Camera-type eye (tissue), 1 donor: Measurements from ENCODE around the gene ZNF597. TPM values are rescaled to one million over a fixed set of nuclear protein-coding genes. Genes with fewer than 3 reads are reported as not detected.

Experiments used
- total RNA-seq: library from RNA; depleted of rRNA; stranded (reverse); fragments of >200 nt; gene quantifications from one replicate; pipeline ENCODE4 v1.2.3, GENCODE V29; 2014

ZNF597 gene
- total RNA-seq: 4.3 TPM

GRCh38 chr16:3443108-3444031 is at the start of gene ZNF597, which contains the start of gene NAA60:
TSS of gene ZNF597 (minus strand) at chr16:3443504. CDS start at chr16:3443153, 351 bp downstream.
TSS of gene NAA60 (plus strand) at chr16:3443680. CDS start at chr16:3476228, 32,548 bp downstream.

GRCh38 chr16:3400779-3401688 is 42.3 kb downstream of the ZNF597 start, which contains the start of the genes ZNF174 and ZSCAN32:
TSS of gene ZNF174 (plus strand) at chr16:3401215. CDS start at chr16:3402005, 790 bp downstream.
TSS of gene ZSCAN32 (minus strand) at chr16:3401004. CDS start at chr16:3397557, 3,447 bp downstream.

Other genes with a start within 250 kb of the ZNF597 start
- 16.1 TPM for gene ZNF200, start 208.3 kb downstream of the ZNF597 start, total RNA-seq
- 0.99 TPM for gene MEFV, start 186.9 kb downstream of the ZNF597 start, total RNA-seq
- gene ZNF263, start 160.0 kb downstream of the ZNF597 start, total RNA-seq: 82.8 TPM
- gene TIGD7, start 138.1 kb downstream of the ZNF597 start, total RNA-seq: 26.5 TPM
- 67.9 TPM for gene ZNF75A, start 138.0 kb downstream of the ZNF597 start, total RNA-seq
- 0.99 TPM for gene OR2C1, start 87.6 kb downstream of the ZNF597 start, total RNA-seq
- gene ZSCAN32, start 42.5 kb downstream of the ZNF597 start, total RNA-seq: 15.6 TPM
- gene ZNF174, start 42.3 kb downstream of the ZNF597 start, total RNA-seq: 13.5 TPM
- gene NAA60, start 176 bp upstream of the ZNF597 start, total RNA-seq: 35.3 TPM
- not detected for gene C16orf90, start 52.0 kb upstream of the ZNF597 start, total RNA-seq
- gene CLUAP1, start 57.5 kb upstream of the ZNF597 start, total RNA-seq: 35.1 TPM
- gene NLRC3, start 133.9 kb upstream of the ZNF597 start, total RNA-seq: 0.71 TPM
- gene SLX4, start 168.1 kb upstream of the ZNF597 start, total RNA-seq: 9.7 TPM
- gene DNASE1, start 211.2 kb upstream of the ZNF597 start, total RNA-seq: 47.5 TPM